Embryonic facial prominence (tissue), 1 donor: ENCODE data around the gene CCDC73.
"Not testable (repeated sequence)": the region's sequence is repeated elsewhere in the genome, so short reads cannot be mapped to it uniquely, and the experiment has no call there.

ENCODE experiments used
- DNase-seq: peaks from one replicate; pipeline ENCODE4 v3.0.0-alpha.2; 2016; ENCODE audit errors: extremely low spot score

CCDC73 gene

DNA sequence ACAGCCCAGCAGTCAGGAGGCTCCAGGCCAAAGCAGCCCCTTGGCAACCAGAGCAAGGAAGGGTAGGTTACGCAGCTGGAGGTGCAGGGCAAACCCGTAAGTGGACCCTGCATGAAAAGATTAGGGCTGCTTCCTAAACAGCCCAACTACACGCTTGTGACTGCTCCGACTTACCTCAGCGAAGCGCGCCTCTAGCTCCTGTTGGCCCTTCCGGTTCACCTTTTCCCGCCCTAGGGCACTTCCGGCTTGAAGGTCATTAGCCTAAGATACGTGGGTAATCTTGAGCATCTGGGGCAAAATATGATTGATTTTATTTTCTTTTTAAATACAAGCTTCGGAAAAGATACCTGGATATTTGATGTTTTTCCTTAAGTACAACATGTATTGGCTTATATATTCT lies at the start of gene CCDC73:
CCDC73 (minus strand) TSS at position 224 of the 400 bp plus-strand sequence. CDS start 34,419 bp downstream, outside the sequence.
- no peak for DNase-seq

GRCh38 chr11:32843544-32843943 lies 49.1 kb upstream of the CCDC73 start:
- DNase-seq: no peak

DNA sequence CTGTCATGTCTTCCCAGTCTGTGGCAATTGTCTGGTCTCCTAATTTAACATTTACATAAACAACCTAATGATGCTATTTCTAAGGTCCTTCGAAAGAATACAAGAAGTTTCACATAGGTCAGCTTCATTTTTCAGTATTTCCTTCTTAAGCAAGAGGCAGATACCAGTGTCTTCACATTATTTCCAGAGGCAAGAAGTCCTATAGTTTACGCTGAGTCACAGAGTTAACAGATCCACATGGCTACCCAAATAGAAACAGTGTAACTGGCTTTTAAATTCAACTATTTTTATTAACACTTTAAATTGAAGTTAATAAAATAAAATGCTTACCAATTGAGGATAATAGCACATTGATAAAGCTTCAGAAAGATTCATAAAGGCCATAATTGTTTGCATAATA lies 46.1 kb upstream of the CCDC73 start:
- no peak for DNase-seq

GRCh38 chr11:32839308-32839707 lies 44.8 kb upstream of the CCDC73 start:
- no peak for DNase-seq

GRCh38 chr11:32838505-32839274 lies 44.2 kb upstream of the CCDC73 start:
- no peak for DNase-seq

DNA sequence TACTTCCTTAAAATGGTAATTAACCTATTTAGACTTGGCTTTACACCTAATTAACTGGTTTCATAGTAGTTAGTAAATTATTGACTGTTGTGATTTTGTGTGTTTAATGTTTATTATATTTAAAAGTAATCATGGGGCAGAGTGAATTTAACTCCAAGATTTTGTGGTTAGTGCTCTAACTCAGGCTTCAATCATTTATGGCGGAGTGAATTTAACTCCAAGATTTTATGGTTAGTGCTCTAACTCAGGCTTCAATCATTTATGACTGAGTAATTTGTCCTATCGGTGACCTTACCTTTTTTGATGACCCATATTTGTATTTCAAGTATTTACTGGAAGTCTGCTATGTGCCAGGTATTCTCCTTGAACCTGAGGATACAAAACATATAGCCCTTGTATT lies 42.5 kb upstream of the CCDC73 start:
- no peak for DNase-seq

- no peak for DNase-seq
Observed at GRCh38 chr11:32833921-32834320, 39.5 kb upstream of the CCDC73 start.

DNA sequence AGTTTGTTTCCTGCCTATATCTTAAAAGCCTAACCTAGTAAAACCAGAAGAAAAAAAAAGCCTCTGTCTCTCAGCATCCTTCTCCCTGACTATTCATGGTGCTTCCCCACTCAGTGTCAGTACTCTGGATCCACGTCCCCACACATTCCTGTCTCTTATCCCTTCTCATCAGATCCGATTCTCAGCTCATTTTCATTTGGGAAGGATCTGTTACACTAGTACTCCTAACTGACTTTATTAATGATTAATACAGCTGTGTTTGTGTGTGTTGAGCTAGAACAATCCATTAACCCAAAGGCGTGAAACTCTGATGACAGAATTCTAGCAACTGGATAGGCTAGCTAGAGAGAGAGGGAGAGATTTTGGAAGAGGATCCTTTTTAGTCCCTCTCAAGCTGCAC lies 36.8 kb upstream of the CCDC73 start:
- DNase-seq: no peak

DNA sequence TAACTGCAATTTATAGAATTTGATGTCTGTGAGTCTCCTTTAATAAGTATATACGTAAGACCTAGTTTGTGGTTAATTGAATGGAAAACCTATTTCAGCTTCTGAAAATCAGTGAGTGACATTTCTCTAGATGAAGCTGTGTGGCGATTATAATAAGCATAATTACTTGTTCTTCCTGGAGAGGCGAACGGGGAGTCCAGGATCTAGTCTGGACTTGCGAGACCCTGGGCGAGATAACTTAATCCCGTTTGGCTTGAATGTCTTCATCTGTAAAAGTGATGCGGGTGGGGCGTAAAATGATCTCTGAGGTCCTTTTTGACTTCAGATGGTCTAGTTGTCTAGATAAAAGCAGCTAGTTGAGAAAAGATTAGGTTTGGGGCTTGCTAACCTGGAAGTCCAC lies 36.3 kb upstream of the CCDC73 start:
- no peak for DNase-seq

DNA sequence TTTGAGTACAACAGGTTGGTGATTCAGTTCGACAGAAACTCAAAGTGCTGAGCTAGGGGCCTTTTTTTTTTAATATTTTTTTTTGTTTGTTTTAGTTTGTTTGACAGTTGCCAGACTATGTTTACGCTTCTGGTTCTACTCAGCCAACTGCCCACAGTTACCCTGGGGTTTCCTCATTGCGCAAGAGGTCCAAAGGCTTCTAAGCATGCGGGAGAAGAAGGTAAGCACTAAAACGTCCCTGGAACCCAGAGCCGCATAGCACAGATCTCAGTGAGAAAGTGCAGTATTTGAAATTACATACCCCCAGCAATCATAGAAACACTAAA lies 35.9 kb upstream of the CCDC73 start:
- no peak for DNase-seq

GRCh38 chr11:32829680-32830412 lies 35.4 kb upstream of the CCDC73 start, which contains the start of gene PRRG4:
Gene PRRG4, plus strand, starts transcription at chr11:32829927. Its CDS starts 603 bp downstream, at chr11:32830530.
- DNase-seq: no peak

DNA sequence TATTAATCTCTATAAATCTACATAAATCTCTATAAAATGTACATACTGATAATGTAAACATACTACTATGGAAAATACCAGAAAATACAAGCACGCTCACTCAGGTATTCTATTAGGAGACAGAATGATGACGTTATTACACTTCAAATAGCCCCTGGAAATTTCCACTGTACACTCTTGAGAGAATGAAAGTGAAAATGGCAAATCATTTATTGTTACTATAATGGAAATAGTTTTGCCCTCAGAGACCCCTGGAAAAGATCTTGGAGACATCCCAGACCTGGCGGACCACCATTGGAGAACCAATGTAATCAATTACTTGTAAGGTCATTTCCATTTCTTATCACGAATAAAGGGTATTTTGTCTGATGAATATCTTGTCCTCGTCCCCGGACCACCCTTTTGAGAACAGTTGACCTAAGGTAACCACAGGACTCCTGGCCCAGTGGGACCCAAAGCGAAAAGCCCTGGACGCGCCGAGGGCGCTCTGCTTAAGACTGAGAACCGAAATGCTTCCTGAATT lies 34.8 kb upstream of the CCDC73 start:
- no peak for DNase-seq

- no peak for DNase-seq
Observed at GRCh38 chr11:32827276-32827675, 32.8 kb upstream of the CCDC73 start.

DNA sequence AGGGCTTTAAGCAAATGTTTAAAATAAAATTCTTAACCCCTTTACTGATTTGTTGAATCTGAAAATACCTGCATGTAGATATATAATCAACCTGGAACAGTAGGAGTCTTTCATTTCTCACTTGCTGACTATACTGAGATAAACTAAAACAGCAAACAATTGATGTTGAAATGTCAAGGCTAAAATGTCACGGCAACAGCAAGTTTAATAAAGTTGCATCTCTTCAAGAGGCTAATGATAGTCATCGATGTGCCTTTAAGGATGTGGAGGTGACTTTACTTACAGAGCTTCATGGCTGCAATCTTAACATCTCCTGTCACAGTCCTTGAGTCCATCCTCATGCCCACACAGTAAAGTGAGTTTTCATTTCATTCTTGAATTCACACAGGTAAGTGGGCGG lies 31.7 kb upstream of the CCDC73 start:
- no peak for DNase-seq

DNA sequence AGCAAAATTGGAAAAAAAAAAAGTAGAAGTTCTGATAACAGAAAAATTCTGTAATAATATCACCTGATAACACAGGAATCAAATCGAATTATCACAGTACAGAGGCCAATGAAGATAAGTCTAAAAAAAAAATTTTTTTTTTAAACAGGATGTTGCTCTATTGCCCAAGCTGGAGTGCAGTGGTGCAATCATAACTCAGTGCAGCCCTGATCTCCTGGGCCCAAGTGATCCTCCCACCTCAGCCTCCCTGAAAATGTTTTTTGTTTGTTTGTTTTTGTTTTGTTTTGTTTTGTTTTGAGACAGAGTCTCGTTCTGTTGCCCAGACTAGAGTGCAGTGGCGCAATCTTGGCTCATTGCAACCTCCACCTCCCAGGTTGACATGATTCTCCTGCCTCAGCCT lies 29.2 kb upstream of the CCDC73 start:
- not testable (repeated sequence) for DNase-seq

GRCh38 chr11:32821917-32822560 lies 27.6 kb upstream of the CCDC73 start:
- DNase-seq: no peak

GRCh38 chr11:32821517-32821916 lies 27.1 kb upstream of the CCDC73 start:
- DNase-seq: no peak

GRCh38 chr11:32820497-32820896 lies 26.0 kb upstream of the CCDC73 start:
- no peak for DNase-seq

- no peak for DNase-seq
Observed at GRCh38 chr11:32819187-32819586, 24.7 kb upstream of the CCDC73 start.

GRCh38 chr11:32817852-32818183 lies 23.4 kb upstream of the CCDC73 start:
- no peak for DNase-seq

- DNase-seq: no peak
Observed at GRCh38 chr11:32817181-32817851, 22.9 kb upstream of the CCDC73 start.

GRCh38 chr11:32809313-32809712 lies 14.9 kb upstream of the CCDC73 start:
- DNase-seq: no peak
